Neural progenitor cell (in vitro differentiated cells): ENCODE results near the gene SLFN14. TPM values are rescaled to one million over a fixed set of nuclear protein-coding genes. Genes with fewer than 3 reads are reported as not detected.
"Not testable (repeated sequence)": the region's sequence is repeated elsewhere in the genome, so short reads cannot be mapped to it uniquely, and the experiment has no call there.

Experiments used
- DNase-seq: peaks from one replicate; pipeline ENCODE4 v3.0.0-alpha.2; 2016; ENCODE audit warnings: low spot score
- H2AFZ ChIP-seq: fragments of 200-600 bp; sonication (generic); replicated peaks from 2 replicates; pipeline ENCODE4 v1.6.1; 2016; ENCODE audit warnings: antibody characterized with exemption
- H3F3A ChIP-seq: fragments of 200-600 bp; sonication (generic); 2 replicates; pipeline ENCODE4 v1.6.1; 2016; ENCODE audit warnings: antibody characterized with exemption, low read depth
- H3K27ac ChIP-seq: fragments of 200-600 bp; sonication (generic); 2 replicates; pipeline ENCODE4 v1.5.1; 2016; ENCODE audit warnings: mild to moderate bottlenecking
- H3K27me3 ChIP-seq: fragments of 200-600 bp; sonication (generic); 2 replicates; pipeline ENCODE4 v1.6.1; 2016; ENCODE audit warnings: mild to moderate bottlenecking, moderate library complexity
- H3K36me3 ChIP-seq: fragments of 200-600 bp; sonication (generic); 2 replicates; pipeline ENCODE4 v1.5.1; 2016
- H3K4me1 ChIP-seq: fragments of 200-600 bp; sonication (generic); 2 replicates; pipeline ENCODE4 v1.6.1; 2016; ENCODE audit warnings: mixed run types
- H3K4me2 ChIP-seq: fragments of 200-600 bp; sonication (generic); 2 replicates; pipeline ENCODE4 v1.6.1; 2016
- H3K4me3 ChIP-seq: fragments of 200-600 bp; sonication (generic); 2 replicates; pipeline ENCODE4 v1.5.1; 2016
- H3K79me2 ChIP-seq: fragments of 200-600 bp; sonication (generic); 2 replicates; pipeline ENCODE4 v1.6.1; 2016; ENCODE audit warnings: low read depth
- H3K9ac ChIP-seq: fragments of 200-600 bp; sonication (generic); 2 replicates; pipeline ENCODE4 v1.6.1; 2016
- H3K9me3 ChIP-seq: fragments of 200-600 bp; sonication (generic); 2 replicates; pipeline ENCODE4 v1.5.1; 2016; ENCODE audit warnings: low read depth
- H4K20me1 ChIP-seq: fragments of 200-600 bp; sonication (generic); 2 replicates; pipeline ENCODE4 v1.6.1; 2016; ENCODE audit warnings: low read depth
- H3K27ac Mint-ChIP-seq: 3 replicates; pipeline ENCODE4 v1.8.0; 2021; ENCODE audit warnings: mixed read lengths
- H3K27me3 Mint-ChIP-seq: 2 replicates; pipeline ENCODE4 v1.8.0; 2022; ENCODE audit warnings: low read depth, mild to moderate bottlenecking, inconsistent platforms, moderate library complexity, mixed read lengths; ENCODE audit not compliant: insufficient read depth
- H3K36me3 Mint-ChIP-seq: 3 replicates; pipeline ENCODE4 v1.8.0; 2021; ENCODE audit warnings: mixed read lengths
- H3K4me1 Mint-ChIP-seq: 3 replicates; pipeline ENCODE4 v1.8.0; 2021; ENCODE audit warnings: mixed read lengths
- H3K4me3 Mint-ChIP-seq: 3 replicates; pipeline ENCODE4 v1.8.0; 2021; ENCODE audit warnings: mild to moderate bottlenecking, moderate library complexity, mixed read lengths
- H3K9me3 Mint-ChIP-seq: 3 replicates; pipeline ENCODE4 v1.8.0; 2020; ENCODE audit warnings: mixed read lengths
- EZH2 ChIP-seq: fragments of 200-600 bp; sonication (generic); IDR thresholded peaks from 2 replicates; pipeline ENCODE4 v1.6.1; 2017; ENCODE audit warnings: antibody characterized with exemption, mild to moderate bottlenecking, moderate library complexity
- EZH2phosphoT487 ChIP-seq: fragments of 200-600 bp; sonication (generic); IDR thresholded peaks from 2 replicates; pipeline ENCODE4 v1.6.1; 2017; ENCODE audit warnings: antibody characterized with exemption
- total RNA-seq: library from RNA; depleted of rRNA; stranded (reverse); fragments of >200 nt; gene quantifications from 2 replicates; pipeline ENCODE4 v1.2.3, GENCODE V29; 2015; ENCODE audit warnings: low replicate concordance
- TF ChIP-seq, protein P1 (sequence below): fragments of 200-600 bp; sonication (generic); IDR thresholded peaks from 2 replicates; pipeline ENCODE4 v1.5.1; 2017; ENCODE audit warnings: antibody characterized with exemption, mild to moderate bottlenecking

Gene SLFN14
- total RNA-seq, 1 donor from 2014 or later = not detected

GRCh38 chr17:35575759-35576158, 15.1 kb upstream of the SLFN14 start:
- H3K4me2 ChIP-seq = no peak overlapping the region
- no peak overlapping the region for H3K4me3 Mint-ChIP-seq
- peaks cover 43% of the 10 kb centered on the region for H3F3A ChIP-seq
- H3K36me3 Mint-ChIP-seq = peaks cover 6% of the 10 kb centered on the region
- no peaks in the 10 kb centered on the region for H3K36me3 ChIP-seq
- no peak overlapping the region for H2AFZ ChIP-seq
- peaks cover 13% of the 10 kb centered on the region for H3K4me1 Mint-ChIP-seq
- H3K9me3 Mint-ChIP-seq = no peaks in the 10 kb centered on the region
- H3K9me3 ChIP-seq = no peaks in the 10 kb centered on the region
- H3K4me3 ChIP-seq = no peak overlapping the region
- H3K79me2 ChIP-seq = peaks cover 29% of the 10 kb centered on the region
- no peak overlapping the region for H3K27ac ChIP-seq
- peaks cover 10% of the 10 kb centered on the region for H3K4me1 ChIP-seq
- TF ChIP-seq EZH2 = no peak
- H3K27me3 Mint-ChIP-seq = no peaks in the 10 kb centered on the region
- no peak overlapping the region for H3K9ac ChIP-seq
- H4K20me1 ChIP-seq = no peaks in the 10 kb centered on the region
- no peaks in the 10 kb centered on the region for H3K27me3 ChIP-seq
- DNase-seq = no peak
- H3K27ac Mint-ChIP-seq = no peak overlapping the region

DNA sequence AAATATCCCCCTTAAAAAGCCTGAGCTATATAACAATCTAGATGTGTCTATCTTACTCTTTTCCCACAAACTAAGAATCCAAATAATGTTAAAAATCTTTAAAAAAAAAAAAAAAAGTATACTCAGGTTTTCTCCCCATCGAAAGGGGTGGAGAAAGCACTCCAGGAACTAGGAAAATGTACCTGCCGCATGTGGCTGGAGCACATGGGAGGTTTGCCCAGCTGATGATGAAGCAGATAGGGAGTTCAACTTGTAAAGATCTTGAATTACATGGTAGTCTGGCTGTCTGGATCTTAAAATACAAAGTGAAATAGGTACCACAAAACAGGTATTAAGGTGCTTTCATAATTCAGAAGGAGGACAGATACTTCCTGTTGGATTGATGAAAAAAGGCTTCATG, 8.8 kb upstream of the SLFN14 start:
- Mint-ChIP-seq H3K4me3 (peak overlapping the region; percentile 92), H3K36me3 (no peaks in the 10 kb centered on the region), H3K27me3 (peaks cover 7% of the 10 kb centered on the region), H3K4me1 (peaks cover 22% of the 10 kb centered on the region), H3K9me3 (no peaks in the 10 kb centered on the region), H3K27ac (no peak overlapping the region)
- Histone ChIP-seq H3K4me2 (peak overlapping the region; percentile 98), H3K4me1 (peaks cover 16% of the 10 kb centered on the region), H3K9ac (no peak overlapping the region), H3K27ac (no peak overlapping the region), H3K36me3 (no peaks in the 10 kb centered on the region), H4K20me1 (peaks cover 16% of the 10 kb centered on the region), H3K4me3 (peak overlapping the region; percentile 94), H3K9me3 (no peaks in the 10 kb centered on the region), H3F3A (peaks cover 2% of the 10 kb centered on the region), H3K27me3 (peaks cover 29% of the 10 kb centered on the region), H2AFZ (no peak overlapping the region), H3K79me2 (peaks cover 48% of the 10 kb centered on the region)
- no peak for DNase-seq
- TF ChIP-seq EZH2phosphoT487 = no peak

GRCh38 chr17:35568561-35568960, 7.9 kb upstream of the SLFN14 start:
- DNase-seq = peak; percentile 35
- no peaks in the 10 kb centered on the region for H3K9me3 Mint-ChIP-seq
- peak overlapping the region; percentile 54 for H3K27ac Mint-ChIP-seq
- H3K4me1 Mint-ChIP-seq = peaks cover 22% of the 10 kb centered on the region
- TF ChIP-seq EZH2 (no peak), EZH2phosphoT487 (no peak)
- TF ChIP-seq, protein P1, sequence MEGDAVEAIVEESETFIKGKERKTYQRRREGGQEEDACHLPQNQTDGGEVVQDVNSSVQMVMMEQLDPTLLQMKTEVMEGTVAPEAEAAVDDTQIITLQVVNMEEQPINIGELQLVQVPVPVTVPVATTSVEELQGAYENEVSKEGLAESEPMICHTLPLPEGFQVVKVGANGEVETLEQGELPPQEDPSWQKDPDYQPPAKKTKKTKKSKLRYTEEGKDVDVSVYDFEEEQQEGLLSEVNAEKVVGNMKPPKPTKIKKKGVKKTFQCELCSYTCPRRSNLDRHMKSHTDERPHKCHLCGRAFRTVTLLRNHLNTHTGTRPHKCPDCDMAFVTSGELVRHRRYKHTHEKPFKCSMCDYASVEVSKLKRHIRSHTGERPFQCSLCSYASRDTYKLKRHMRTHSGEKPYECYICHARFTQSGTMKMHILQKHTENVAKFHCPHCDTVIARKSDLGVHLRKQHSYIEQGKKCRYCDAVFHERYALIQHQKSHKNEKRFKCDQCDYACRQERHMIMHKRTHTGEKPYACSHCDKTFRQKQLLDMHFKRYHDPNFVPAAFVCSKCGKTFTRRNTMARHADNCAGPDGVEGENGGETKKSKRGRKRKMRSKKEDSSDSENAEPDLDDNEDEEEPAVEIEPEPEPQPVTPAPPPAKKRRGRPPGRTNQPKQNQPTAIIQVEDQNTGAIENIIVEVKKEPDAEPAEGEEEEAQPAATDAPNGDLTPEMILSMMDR = no peak
- peak overlapping the region; percentile 92 for H3K4me3 Mint-ChIP-seq
- H2AFZ ChIP-seq = peak overlapping the region; percentile 35
- peak overlapping the region; percentile 98 for H3K4me2 ChIP-seq
- H3K79me2 ChIP-seq = peaks cover 48% of the 10 kb centered on the region
- H3K36me3 Mint-ChIP-seq = no peaks in the 10 kb centered on the region
- H4K20me1 ChIP-seq = peaks cover 16% of the 10 kb centered on the region
- H3K36me3 ChIP-seq = no peaks in the 10 kb centered on the region
- H3K4me1 ChIP-seq = peaks cover 16% of the 10 kb centered on the region
- no peaks in the 10 kb centered on the region for H3F3A ChIP-seq
- H3K27ac ChIP-seq = no peak overlapping the region
- peak overlapping the region; percentile 94 for H3K4me3 ChIP-seq
- peaks cover 7% of the 10 kb centered on the region for H3K27me3 Mint-ChIP-seq
- H3K27me3 ChIP-seq = peaks cover 37% of the 10 kb centered on the region
- peak overlapping the region; percentile 93 for H3K9ac ChIP-seq
- no peaks in the 10 kb centered on the region for H3K9me3 ChIP-seq

DNA sequence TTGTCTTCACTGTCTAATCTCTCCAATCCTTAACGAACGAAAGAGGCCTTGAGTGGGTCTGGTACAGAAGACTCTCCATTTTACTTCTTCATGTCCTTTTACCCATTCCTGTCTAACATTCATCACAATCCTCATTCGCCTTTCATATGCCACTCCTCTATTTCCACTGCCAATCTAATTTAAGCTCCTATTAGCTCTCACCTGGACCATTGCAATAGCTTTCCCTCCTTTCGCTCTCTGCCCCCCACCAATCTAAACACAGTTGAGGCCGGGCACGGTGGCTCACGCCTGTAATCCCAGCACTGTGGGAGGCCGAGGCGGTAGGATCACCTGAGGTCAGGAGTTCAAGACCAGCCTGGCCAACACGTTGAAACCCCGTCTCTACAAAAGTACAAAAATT, 6.3 kb upstream of the SLFN14 start:
- no peaks in the 10 kb centered on the region for H3K36me3 Mint-ChIP-seq
- peak overlapping the region; percentile 74 for H3K4me2 ChIP-seq
- DNase-seq = no peak
- peaks cover 16% of the 10 kb centered on the region for H3K4me1 ChIP-seq
- H3K4me3 Mint-ChIP-seq = peak overlapping the region; percentile 92
- no peak overlapping the region for H3K9ac ChIP-seq
- H3K36me3 ChIP-seq = no peaks in the 10 kb centered on the region
- peaks cover 7% of the 10 kb centered on the region for H3K27me3 Mint-ChIP-seq
- peak overlapping the region; percentile 94 for H3K4me3 ChIP-seq
- no peak overlapping the region for H3K27ac ChIP-seq
- H3K27ac Mint-ChIP-seq = peak overlapping the region; percentile 72
- H3K27me3 ChIP-seq = peaks cover 39% of the 10 kb centered on the region
- no peak overlapping the region for H2AFZ ChIP-seq
- H3K9me3 ChIP-seq = no peaks in the 10 kb centered on the region
- no peaks in the 10 kb centered on the region for H3K9me3 Mint-ChIP-seq
- no peaks in the 10 kb centered on the region for H3F3A ChIP-seq
- peaks cover 41% of the 10 kb centered on the region for H3K79me2 ChIP-seq
- H3K4me1 Mint-ChIP-seq = peaks cover 22% of the 10 kb centered on the region
- TF ChIP-seq EZH2phosphoT487 = no peak
- no peak for TF ChIP-seq EZH2
- TF ChIP-seq, protein P1 = no peak
- peaks cover 16% of the 10 kb centered on the region for H4K20me1 ChIP-seq

GRCh38 chr17:35563181-35563580, 2.6 kb upstream of the SLFN14 start:
- not testable (repeated sequence) for H3F3A ChIP-seq, H3K4me1 ChIP-seq, H3K9me3 Mint-ChIP-seq, H3K27ac Mint-ChIP-seq, H3K4me3 Mint-ChIP-seq, H2AFZ ChIP-seq, H3K4me2 ChIP-seq, H3K9ac ChIP-seq, H4K20me1 ChIP-seq, DNase-seq, H3K9me3 ChIP-seq, H3K4me1 Mint-ChIP-seq, H3K36me3 ChIP-seq, H3K27ac ChIP-seq, H3K36me3 Mint-ChIP-seq, H3K27me3 Mint-ChIP-seq, H3K4me3 ChIP-seq, H3K79me2 ChIP-seq
- H3K27me3 ChIP-seq = peaks cover 61% of the 10 kb centered on the region
